MM.1S (cell line): ENCODE data around the gene PREX1.

Experiments
- EZH2 ChIP-seq: fragments of 300-600 bp; sonication (generic); optimal IDR thresholded peaks from 2 replicates; pipeline ENCODE3; 2017; ENCODE audit warnings: low read depth, mild to moderate bottlenecking, antibody characterized with exemption, low read length, mixed read lengths
- TF ChIP-seq, protein P1 (sequence below): fragments of 300-600 bp; sonication (generic); IDR thresholded peaks from 2 replicates; pipeline ENCODE4 v1.5.1; 2016; ENCODE audit warnings: antibody characterized with exemption, low read length, mixed read lengths

DNA sequence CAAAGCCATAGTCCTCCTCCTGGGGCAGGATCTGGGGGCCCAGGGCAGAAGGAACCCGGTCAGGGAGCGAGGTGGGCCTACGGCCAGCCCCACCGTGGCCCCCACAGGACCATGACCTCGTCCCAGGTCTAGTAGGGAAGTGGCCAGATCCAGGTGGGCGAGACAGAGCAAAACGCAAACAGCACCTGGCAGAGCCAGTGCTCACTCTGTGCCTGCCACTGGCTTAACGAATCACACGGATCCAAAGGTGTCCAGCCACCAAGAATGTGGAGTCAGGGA, 169.7 kb downstream of the PREX1 start:
- TF ChIP-seq, protein P1, sequence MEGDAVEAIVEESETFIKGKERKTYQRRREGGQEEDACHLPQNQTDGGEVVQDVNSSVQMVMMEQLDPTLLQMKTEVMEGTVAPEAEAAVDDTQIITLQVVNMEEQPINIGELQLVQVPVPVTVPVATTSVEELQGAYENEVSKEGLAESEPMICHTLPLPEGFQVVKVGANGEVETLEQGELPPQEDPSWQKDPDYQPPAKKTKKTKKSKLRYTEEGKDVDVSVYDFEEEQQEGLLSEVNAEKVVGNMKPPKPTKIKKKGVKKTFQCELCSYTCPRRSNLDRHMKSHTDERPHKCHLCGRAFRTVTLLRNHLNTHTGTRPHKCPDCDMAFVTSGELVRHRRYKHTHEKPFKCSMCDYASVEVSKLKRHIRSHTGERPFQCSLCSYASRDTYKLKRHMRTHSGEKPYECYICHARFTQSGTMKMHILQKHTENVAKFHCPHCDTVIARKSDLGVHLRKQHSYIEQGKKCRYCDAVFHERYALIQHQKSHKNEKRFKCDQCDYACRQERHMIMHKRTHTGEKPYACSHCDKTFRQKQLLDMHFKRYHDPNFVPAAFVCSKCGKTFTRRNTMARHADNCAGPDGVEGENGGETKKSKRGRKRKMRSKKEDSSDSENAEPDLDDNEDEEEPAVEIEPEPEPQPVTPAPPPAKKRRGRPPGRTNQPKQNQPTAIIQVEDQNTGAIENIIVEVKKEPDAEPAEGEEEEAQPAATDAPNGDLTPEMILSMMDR = no peak
- TF ChIP-seq EZH2 = no peak
